SU-DHL-6 (cell line): ENCODE results near the gene KLHDC8A.
"Not testable (repeated sequence)": the region's sequence is repeated elsewhere in the genome, so short reads cannot be mapped to it uniquely, and the experiment has no call there.

Experiments
- H2AFZ ChIP-seq: fragments of 200-600 bp; sonication (generic); 2 replicates; pipeline ENCODE4 v1.6.1; 2014; ENCODE audit warnings: low read depth, mild to moderate bottlenecking, moderate library complexity, mixed read lengths, antibody characterized with exemption, low read length; ENCODE audit not compliant: severe bottlenecking
- H3F3A ChIP-seq: fragments of 200-600 bp; shearing (Covaris generic); 2 replicates; pipeline ENCODE4 v1.6.0; 2016; ENCODE audit warnings: antibody characterized with exemption, mild to moderate bottlenecking; ENCODE audit not compliant: insufficient read depth
- H3K27ac ChIP-seq: fragments of 200-600 bp; sonication (generic); 2 replicates; pipeline ENCODE4 v1.5.1; 2016; ENCODE audit warnings: low read depth, mild to moderate bottlenecking, low read length, moderate library complexity, mixed read lengths
- H3K27me3 ChIP-seq: fragments of 200-600 bp; sonication (generic), shearing (Covaris generic); 2 replicates; pipeline ENCODE4 v1.6.0; 2014; ENCODE audit warnings: mild to moderate bottlenecking, low read length
- H3K36me3 ChIP-seq: fragments of 200-600 bp; sonication (generic); 2 replicates; pipeline ENCODE4 v1.6.1; 2014; ENCODE audit warnings: mild to moderate bottlenecking, low read length, mixed read lengths
- H3K4me2 ChIP-seq: fragments of 300-600, 200-600 bp; shearing (Covaris generic), sonication (generic); 2 replicates; pipeline ENCODE4 v1.6.0; 2014; ENCODE audit warnings: low read length, low read depth, mild to moderate bottlenecking; ENCODE audit not compliant: poor library complexity, severe bottlenecking
- H3K4me3 ChIP-seq: fragments of 200-600 bp; sonication (generic); 2 replicates; pipeline ENCODE4 v1.5.1; 2014; ENCODE audit warnings: antibody characterized with exemption, low read length, mild to moderate bottlenecking, mixed read lengths; ENCODE audit not compliant: insufficient read depth, poor library complexity, severe bottlenecking
- H3K79me2 ChIP-seq: fragments of 200-600 bp; sonication (generic); 2 replicates; pipeline ENCODE4 v1.6.1; 2014; ENCODE audit warnings: mild to moderate bottlenecking, low read length, moderate library complexity; ENCODE audit not compliant: insufficient read depth
- H3K9ac ChIP-seq: fragments of 200-600 bp; sonication (generic); 2 replicates; pipeline ENCODE4 v1.7.0; 2014; ENCODE audit warnings: mild to moderate bottlenecking, low read length
- H3K9me2 ChIP-seq: fragments of 200-600 bp; sonication (generic); replicated peaks from 2 replicates; pipeline ENCODE4 v1.6.1; 2014; ENCODE audit warnings: low read length; ENCODE audit not compliant: insufficient read depth
- H3K9me3 ChIP-seq: fragments of 200-600 bp; sonication (generic); 2 replicates; pipeline ENCODE4 v1.6.1; 2014; ENCODE audit warnings: low read length, mixed read lengths; ENCODE audit not compliant: insufficient read depth
- H4K20me1 ChIP-seq: fragments of 200-600 bp; sonication (generic); 2 replicates; pipeline ENCODE4 v1.6.1; 2014; ENCODE audit warnings: low read depth, mild to moderate bottlenecking, antibody characterized with exemption, low read length, moderate library complexity, mixed read lengths
- EZH2phosphoT487 ChIP-seq: fragments of 200-600 bp; sonication (generic), shearing (Covaris generic); conservative IDR thresholded peaks from 2 replicates; pipeline ENCODE4 v1.6.1; 2018; ENCODE audit warnings: mild to moderate bottlenecking, antibody characterized with exemption, low read length, moderate library complexity, mixed read lengths
- TF ChIP-seq, protein P1 (sequence below): fragments of 200-600 bp; sonication (generic); IDR thresholded peaks from one replicate; pipeline ENCODE4 v1.5.1; 2017; ENCODE audit warnings: antibody characterized with exemption, mild to moderate bottlenecking, low read length, moderate library complexity; ENCODE audit not compliant: insufficient read depth, poor library complexity, severe bottlenecking

KLHDC8A gene

DNA sequence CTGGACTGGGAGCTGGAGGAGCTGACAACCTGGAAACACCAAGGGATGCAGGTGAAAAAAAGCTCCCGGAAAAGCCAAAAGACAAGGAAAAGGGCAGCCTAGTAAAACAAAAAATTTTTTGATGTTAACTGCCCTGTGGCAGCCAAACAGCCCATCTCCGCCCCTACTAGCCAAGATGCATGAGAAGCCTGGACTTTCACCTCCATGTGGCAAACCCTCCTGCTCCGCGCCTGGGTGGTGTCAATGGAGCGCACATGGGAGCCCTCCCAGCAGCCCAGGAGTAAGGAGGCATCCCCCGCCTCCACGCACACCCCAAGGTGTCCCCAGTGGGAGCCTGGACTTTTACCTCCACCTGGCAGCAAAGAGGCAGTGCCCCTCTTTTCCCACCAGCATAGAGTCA is 34.7 kb upstream of the KLHDC8A start:
- Histone ChIP-seq H3K36me3 (no peaks in the 10 kb centered on the region), H2AFZ (no peak overlapping the region), H3K4me2 (no peak overlapping the region), H3K9me3 (no peaks in the 10 kb centered on the region), H3K9ac (no peak overlapping the region), H3F3A (no peaks in the 10 kb centered on the region), H3K27ac (no peak overlapping the region), H3K4me3 (no peak overlapping the region), H3K79me2 (no peaks in the 10 kb centered on the region), H3K9me2 (no peaks in the 10 kb centered on the region), H3K27me3 (peaks cover 5% of the 10 kb centered on the region; the same call in 1 of the 2 replicates), H4K20me1 (no peaks in the 10 kb centered on the region)
- TF ChIP-seq, protein P1, sequence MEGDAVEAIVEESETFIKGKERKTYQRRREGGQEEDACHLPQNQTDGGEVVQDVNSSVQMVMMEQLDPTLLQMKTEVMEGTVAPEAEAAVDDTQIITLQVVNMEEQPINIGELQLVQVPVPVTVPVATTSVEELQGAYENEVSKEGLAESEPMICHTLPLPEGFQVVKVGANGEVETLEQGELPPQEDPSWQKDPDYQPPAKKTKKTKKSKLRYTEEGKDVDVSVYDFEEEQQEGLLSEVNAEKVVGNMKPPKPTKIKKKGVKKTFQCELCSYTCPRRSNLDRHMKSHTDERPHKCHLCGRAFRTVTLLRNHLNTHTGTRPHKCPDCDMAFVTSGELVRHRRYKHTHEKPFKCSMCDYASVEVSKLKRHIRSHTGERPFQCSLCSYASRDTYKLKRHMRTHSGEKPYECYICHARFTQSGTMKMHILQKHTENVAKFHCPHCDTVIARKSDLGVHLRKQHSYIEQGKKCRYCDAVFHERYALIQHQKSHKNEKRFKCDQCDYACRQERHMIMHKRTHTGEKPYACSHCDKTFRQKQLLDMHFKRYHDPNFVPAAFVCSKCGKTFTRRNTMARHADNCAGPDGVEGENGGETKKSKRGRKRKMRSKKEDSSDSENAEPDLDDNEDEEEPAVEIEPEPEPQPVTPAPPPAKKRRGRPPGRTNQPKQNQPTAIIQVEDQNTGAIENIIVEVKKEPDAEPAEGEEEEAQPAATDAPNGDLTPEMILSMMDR = no peak
- TF ChIP-seq EZH2phosphoT487 = no peak

DNA sequence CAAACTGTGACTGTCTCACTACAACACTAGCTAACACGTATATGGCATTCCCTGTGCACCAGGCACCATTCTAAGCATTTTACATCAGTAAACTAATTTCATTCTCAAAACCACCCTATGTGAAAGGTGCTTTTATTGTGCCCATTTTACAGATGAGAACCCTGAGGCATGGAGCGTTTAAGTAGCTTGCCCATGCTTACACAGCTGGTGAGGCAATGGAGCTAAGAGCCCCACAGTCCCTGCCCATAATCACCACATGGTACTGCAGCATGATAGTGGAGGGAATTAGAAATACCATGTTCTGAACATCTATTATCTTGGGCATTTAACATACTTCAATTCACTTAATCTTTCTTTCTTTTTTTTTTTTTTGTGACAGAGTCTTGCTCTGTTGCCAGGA is 31.1 kb upstream of the KLHDC8A start:
- Histone ChIP-seq H3K9me2 (no peaks in the 10 kb centered on the region), H3K36me3 (no peaks in the 10 kb centered on the region), H3K4me3 (no peak overlapping the region), H3K27ac (no peak overlapping the region), H2AFZ (no peak overlapping the region), H3F3A (no peaks in the 10 kb centered on the region), H3K27me3 (no peaks in the 10 kb centered on the region), H3K9me3 (no peaks in the 10 kb centered on the region), H3K79me2 (no peaks in the 10 kb centered on the region), H3K4me2 (no peak overlapping the region), H4K20me1 (no peaks in the 10 kb centered on the region), H3K9ac (no peak overlapping the region)
- no peak for TF ChIP-seq EZH2phosphoT487
- TF ChIP-seq, protein P1 = no peak

DNA sequence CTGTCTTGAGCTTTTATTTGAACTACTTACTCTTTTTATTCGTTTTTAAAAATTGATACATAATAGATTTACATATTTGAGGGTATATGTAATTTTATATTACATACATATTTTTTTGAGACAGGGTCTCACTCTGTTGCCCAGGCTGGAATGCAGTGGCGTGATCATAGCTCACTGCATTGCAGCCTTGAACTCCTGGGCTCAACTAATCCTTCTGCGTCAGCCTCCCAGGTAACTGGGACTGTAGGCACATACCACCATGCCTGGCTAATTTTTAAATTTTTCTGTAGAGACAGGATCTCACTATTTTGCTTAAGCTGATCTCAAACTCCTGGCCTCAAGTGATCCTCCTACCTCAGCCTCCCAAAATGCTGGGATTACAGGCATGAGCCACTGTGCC is 26.3 kb upstream of the KLHDC8A start:
- not testable (repeated sequence) for H3K79me2 ChIP-seq, H3K9me3 ChIP-seq, H3K9ac ChIP-seq, H3K27ac ChIP-seq, H2AFZ ChIP-seq, H3K9me2 ChIP-seq, H3K4me3 ChIP-seq, H3K27me3 ChIP-seq, H4K20me1 ChIP-seq, H3F3A ChIP-seq, H3K36me3 ChIP-seq, H3K4me2 ChIP-seq

DNA sequence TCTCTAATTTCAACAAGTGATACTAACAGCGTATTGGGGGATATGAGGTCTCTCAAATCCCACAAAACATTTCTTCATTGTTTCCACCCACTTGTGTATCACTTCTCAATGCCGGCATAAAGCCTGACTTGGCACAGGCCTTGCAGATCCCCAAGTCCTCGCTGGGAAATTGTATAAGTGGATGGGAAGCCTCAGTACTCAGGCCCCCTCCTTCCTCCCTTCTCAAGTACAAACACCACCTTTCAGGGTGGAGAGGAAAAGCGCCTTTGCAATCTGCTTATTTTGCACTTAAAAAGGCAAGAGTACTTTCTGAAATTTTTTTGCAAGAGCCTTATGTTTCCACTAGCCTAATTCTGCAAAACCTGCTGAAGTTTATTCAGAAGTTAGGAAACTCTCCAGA is 25.8 kb upstream of the KLHDC8A start:
- no peak overlapping the region for H3K27ac ChIP-seq
- no peaks in the 10 kb centered on the region for H3K79me2 ChIP-seq
- no peaks in the 10 kb centered on the region for H3K9me3 ChIP-seq
- H3F3A ChIP-seq = no peaks in the 10 kb centered on the region
- H3K4me2 ChIP-seq = no peak overlapping the region
- H3K27me3 ChIP-seq = no peaks in the 10 kb centered on the region
- H4K20me1 ChIP-seq = no peaks in the 10 kb centered on the region
- H3K9me2 ChIP-seq = no peaks in the 10 kb centered on the region
- H2AFZ ChIP-seq = no peak overlapping the region
- TF ChIP-seq, protein P1 = no peak
- no peak for TF ChIP-seq EZH2phosphoT487
- H3K36me3 ChIP-seq = no peaks in the 10 kb centered on the region
- H3K9ac ChIP-seq = no peak overlapping the region
- no peak overlapping the region for H3K4me3 ChIP-seq
